Measurements from ENCODE around the gene RCC1.

DNA sequence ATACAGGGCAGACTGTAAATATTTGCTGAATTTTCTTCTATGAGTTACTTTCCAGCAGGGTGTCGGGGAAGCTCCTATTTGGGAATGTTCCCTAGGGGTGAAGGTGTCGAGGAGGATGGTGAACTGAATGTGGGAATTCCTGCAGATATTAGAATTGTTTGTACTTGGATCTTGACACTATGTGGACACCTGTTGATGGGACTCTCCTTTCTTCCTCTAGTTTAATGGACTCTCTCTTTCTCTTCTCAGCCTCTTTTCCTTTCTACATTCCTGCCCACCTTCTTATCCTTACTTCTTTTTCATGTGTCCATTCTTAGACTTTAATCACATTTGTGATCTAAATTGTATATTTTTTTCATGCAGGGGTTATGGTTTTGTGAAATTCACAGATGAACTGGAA is 61.1 kb downstream of the RCC1 start:
- TF ChIP-seq, protein P1, sequence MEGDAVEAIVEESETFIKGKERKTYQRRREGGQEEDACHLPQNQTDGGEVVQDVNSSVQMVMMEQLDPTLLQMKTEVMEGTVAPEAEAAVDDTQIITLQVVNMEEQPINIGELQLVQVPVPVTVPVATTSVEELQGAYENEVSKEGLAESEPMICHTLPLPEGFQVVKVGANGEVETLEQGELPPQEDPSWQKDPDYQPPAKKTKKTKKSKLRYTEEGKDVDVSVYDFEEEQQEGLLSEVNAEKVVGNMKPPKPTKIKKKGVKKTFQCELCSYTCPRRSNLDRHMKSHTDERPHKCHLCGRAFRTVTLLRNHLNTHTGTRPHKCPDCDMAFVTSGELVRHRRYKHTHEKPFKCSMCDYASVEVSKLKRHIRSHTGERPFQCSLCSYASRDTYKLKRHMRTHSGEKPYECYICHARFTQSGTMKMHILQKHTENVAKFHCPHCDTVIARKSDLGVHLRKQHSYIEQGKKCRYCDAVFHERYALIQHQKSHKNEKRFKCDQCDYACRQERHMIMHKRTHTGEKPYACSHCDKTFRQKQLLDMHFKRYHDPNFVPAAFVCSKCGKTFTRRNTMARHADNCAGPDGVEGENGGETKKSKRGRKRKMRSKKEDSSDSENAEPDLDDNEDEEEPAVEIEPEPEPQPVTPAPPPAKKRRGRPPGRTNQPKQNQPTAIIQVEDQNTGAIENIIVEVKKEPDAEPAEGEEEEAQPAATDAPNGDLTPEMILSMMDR (IDR thresholded peaks at IDR 0.05 in 4 of 5, conservative IDR thresholded peaks at IDR 0.05 in 1 of 5) = no peak
- TF ChIP-seq POLR2A (IDR thresholded peaks at IDR 0.05) = no peak
